GM19452 (cell line): ENCODE results near the gene ZBTB44.

Experiments used
- ATAC-seq: cut with Tn5 transposase; IDR thresholded peaks from one replicate; pipeline ENCODE4 v1.9.1; 2021; ENCODE audit not compliant: unreplicated experiment

ZBTB44 gene

DNA sequence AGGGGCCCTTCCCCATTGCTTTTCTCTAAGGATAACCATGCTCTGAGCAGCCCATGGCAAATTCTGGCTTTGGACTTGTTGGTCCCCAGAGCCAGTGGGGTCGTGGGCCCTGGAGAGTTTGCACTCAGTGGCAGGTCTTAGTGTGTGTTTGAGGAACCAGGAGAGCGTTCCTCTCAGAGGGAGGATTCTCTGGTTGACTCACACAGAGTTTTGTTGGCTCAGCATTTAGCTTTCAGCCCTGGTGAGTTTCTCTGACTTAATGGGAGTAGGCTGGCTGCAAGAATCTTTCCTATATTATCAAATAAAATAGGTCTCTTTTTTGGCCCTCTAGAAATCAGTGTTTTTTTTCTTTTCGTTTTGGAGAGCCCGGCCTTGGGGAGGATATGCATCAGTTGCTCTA, 134.2 kb downstream of the ZBTB44 start:
- no peak for ATAC-seq

- no peak for ATAC-seq
These were observed 135.1 kb downstream of the ZBTB44 start for GRCh38 chr11:130179396-130180306.

DNA sequence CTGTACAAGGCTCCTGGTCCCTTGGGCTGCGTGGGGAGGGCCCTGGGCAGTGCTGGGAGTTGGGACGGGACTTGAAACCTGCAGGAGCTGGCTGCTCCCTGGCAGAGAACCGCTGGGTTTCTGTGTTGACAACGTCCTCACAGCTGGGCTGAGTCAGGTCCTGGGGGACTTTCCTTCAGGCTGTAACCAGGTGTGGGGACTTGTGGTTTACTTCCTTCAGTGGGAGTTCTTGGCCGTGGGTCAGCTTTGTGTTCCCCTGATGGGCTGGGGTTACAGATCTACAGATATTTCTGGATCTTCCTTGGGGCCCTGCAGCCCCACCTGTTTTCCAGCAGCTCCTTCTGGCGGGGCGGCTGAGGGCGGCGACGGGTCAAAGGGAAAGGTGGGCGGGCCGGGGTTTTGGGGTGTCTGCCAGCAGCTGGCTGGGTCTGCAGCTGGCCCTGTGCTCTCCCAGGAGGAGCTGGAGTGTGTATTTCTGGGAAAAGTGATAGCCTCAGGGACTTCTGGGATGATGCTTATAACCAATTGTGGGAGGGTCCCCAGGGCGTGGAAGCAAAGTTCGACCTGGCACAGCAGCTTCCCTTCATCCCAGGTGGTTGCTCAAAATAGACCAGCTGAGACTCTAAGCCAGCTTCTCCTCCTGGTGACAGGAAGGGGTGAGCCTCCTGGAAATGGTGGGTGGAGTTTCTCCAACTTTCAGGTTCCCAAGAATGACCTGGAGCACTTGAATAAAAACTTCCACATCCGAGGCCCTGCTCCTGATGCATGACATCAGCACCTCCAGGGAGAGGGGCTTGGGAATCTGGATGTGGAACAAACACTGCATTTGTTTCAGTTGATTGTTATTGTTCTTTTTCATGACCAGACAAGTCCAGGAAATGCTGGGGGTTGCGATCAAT, 136.0 kb downstream of the ZBTB44 start:
- no peak for ATAC-seq

DNA sequence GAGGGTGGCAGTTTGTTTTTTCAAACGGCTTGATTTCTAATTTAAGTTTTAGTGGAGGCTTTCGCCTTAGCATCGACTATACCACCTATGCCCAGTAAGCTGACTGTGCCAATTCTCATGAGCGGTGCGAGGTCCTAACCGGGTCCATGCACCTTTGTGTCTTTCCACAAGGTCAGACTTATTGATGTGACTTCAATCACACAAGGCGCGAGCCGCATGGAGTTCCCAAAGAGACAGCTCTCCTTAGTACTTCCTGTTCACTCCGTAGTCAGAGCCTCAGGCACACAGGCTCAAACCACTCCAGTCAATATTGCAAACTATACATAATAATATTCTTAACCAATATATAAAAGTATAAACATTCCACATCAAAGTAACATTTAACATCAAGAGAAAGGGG, 136.9 kb downstream of the ZBTB44 start:
- no peak for ATAC-seq
